Prostate gland (tissue), 2 donors: ENCODE data around the gene CALR.

Experiments used
- CTCF ChIP-seq, 4 experiments: fragments of 200-600 bp in 2 of 4; fragments of 450-650 bp in 2 of 4; sonication (generic) in 2 of 4; IDR thresholded peaks; 1 replicate in 3 of 4; 2 replicates in 1 of 4; pipeline ENCODE4 v1.5.1; 2016 to 2019; ENCODE audit warnings: antibody characterized with exemption in 4 of 4, mild to moderate bottlenecking in 2 of 4, moderate library complexity in 2 of 4
- POLR2A ChIP-seq: fragments of 450-650 bp; IDR thresholded peaks from one replicate; pipeline ENCODE4 v1.6.1; 2016; ENCODE audit warnings: antibody characterized with exemption, mild to moderate bottlenecking
- POLR2AphosphoS5 ChIP-seq: sonication (generic); formaldehyde crosslinking; IDR thresholded peaks from one replicate; pipeline ENCODE4 v1.6.1; 2017; ENCODE audit warnings: antibody characterized with exemption

- no peak for TF ChIP-seq CTCF (IDR thresholded peaks at IDR 0.05)
- TF ChIP-seq POLR2A = no peak
- TF ChIP-seq POLR2AphosphoS5 = no peak
These were observed 15.6 kb downstream of the CALR start for GRCh38 chr19:12953799-12954611.
